ENCODE data around the gene MAD2L2.

The MAD2L2 gene

DNA sequence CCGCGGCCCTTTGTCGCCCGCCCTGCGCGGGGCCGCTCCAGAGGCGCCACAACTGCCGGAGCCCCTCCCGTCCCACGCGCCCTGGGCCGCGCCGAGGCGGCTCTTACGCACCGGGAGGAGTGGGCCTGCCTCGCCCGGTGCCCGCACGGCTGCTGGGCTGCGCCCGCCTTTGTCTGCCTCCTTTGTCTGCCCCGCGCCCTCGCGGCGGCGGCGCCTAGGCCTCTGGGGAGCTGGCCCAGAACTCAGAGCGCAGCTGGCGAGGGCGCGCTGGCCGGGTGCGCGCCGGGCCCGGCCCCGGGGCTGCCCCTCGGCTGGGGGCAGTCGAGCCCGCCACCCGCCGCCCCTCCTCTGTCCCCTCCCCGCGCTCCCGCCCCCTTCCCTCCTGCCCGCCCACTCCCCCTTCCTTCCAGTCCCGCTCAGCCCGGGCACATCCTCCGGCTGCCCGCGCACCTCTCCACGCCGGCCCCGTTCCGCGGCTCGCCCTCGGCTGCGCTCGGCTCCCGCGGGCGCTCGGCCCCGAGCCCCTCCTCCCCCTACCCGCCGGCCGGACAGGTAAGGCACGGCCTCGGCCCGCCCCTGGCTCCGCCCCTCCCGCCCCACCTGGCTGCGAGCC is 10.5 kb upstream of the MAD2L2 start, which contains the start of gene DRAXIN:
DRAXIN (plus strand) TSS at position 409 of the 613 bp plus-strand sequence. CDS start 14,549 bp downstream, outside the sequence.
- Histone ChIP-seq H3K9ac (no peak within 1 kb of the TSS), H3K36me3 (ENCODE audit: control insufficient read depth, insufficient read depth, low read length) (no peaks in the 10 kb centered on the region), H3K4me3 (ENCODE audit: low read depth, low read length) (peak within 1 kb of the TSS; percentile 11), H3K79me2 (no peaks in the 10 kb centered on the region), H3K9me3 (ENCODE audit: control insufficient read depth, low read length) (no peaks in the 10 kb centered on the region), H3K4me1 (no peaks in the 10 kb centered on the region), H3K4me2 (ENCODE audit: low read length) (peak within 1 kb of the TSS; percentile 25), H3K27ac (no peak within 1 kb of the TSS), H3K27me3 (ENCODE audit: control insufficient read depth, insufficient read depth, low read length) (no peaks in the 10 kb centered on the region), H2AFZ (no peak within 1 kb of the TSS)
- TF ChIP-seq, protein P1, sequence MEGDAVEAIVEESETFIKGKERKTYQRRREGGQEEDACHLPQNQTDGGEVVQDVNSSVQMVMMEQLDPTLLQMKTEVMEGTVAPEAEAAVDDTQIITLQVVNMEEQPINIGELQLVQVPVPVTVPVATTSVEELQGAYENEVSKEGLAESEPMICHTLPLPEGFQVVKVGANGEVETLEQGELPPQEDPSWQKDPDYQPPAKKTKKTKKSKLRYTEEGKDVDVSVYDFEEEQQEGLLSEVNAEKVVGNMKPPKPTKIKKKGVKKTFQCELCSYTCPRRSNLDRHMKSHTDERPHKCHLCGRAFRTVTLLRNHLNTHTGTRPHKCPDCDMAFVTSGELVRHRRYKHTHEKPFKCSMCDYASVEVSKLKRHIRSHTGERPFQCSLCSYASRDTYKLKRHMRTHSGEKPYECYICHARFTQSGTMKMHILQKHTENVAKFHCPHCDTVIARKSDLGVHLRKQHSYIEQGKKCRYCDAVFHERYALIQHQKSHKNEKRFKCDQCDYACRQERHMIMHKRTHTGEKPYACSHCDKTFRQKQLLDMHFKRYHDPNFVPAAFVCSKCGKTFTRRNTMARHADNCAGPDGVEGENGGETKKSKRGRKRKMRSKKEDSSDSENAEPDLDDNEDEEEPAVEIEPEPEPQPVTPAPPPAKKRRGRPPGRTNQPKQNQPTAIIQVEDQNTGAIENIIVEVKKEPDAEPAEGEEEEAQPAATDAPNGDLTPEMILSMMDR (IDR thresholded peaks at IDR 0.05), result no peak

DNA sequence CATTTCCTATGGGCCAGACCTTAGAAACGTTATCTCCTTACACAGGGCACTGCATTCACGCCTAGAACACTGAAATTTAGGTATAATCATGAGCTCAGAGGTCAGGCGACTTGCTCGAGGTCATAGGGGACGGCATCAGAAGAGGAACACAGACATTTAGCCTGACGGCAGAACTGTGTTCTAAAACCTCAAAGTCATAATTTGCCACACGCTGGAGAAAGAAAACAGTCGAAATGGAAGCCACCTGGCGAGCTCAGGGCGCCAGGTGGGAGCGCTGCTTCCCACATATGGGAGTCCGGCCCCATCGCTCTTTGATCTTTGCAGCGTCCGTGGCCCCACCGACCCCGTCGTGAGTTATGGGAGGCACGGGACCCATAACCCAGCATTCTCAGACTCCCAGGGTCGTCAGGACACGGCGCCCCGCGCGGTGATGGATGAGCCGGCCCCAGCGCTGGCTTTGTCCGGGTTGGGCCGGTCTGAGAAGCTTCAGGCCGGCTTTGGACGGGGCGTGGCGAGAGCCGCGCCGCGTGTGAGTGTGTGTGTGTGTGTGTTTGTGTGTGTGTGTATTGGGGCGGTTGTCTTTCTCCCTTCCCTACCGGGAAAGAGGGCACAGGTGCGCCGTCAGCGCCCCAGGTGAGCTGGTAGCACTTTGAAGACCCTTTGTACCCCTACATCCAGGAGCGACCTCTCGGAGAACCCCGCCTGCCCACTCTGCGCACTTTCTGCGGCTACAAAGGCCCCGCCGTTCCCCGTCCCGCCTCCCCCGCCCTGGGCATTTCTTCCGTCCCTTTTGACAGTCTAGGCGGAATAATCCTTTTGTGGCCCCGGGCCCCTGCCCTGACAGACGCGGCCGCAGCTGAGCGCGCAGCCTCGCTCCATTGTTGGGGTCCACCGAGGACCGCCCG is 9.7 kb upstream of the MAD2L2 start:
- Histone ChIP-seq H3K9ac (no peak overlapping the region), H3K4me1 (no peaks in the 10 kb centered on the region), H3K27ac (no peak overlapping the region), H3K36me3 (ENCODE audit: control insufficient read depth, insufficient read depth, low read length) (no peaks in the 10 kb centered on the region), H3K27me3 (ENCODE audit: control insufficient read depth, insufficient read depth, low read length) (no peaks in the 10 kb centered on the region), H3K4me2 (ENCODE audit: low read length) (peak overlapping the region; percentile 25), H3K4me3 (ENCODE audit: low read depth, low read length) (peak overlapping the region; percentile 11), H2AFZ (no peak overlapping the region), H3K9me3 (ENCODE audit: control insufficient read depth, low read length) (no peaks in the 10 kb centered on the region), H3K79me2 (no peaks in the 10 kb centered on the region)
- TF ChIP-seq, protein P1 (IDR thresholded peaks at IDR 0.05), result no peak

DNA sequence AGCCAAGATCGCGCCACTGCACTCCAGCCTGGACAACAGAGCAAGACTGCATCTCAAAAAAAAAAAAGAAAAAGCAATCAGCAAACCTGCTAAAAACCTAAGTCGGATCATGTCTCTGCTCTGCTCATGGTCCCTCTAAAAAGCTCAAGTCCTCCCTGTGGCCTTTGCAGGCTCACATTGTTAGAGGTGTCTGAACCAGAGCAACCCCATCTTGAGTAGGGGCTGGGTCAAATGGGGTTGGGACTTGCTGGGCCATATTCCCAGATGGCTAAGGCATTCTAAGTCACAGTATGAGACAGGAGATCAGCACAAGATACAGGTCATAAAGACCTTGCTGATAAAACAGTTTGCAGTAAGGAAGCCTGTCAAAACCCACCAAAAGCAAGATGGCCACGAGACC is 7.6 kb upstream of the MAD2L2 start:
- no peak overlapping the region for H3K4me3 ChIP-seq (ENCODE audit: low read depth, low read length)
- TF ChIP-seq, protein P1 (IDR thresholded peaks at IDR 0.05), result no peak
- no peak overlapping the region for H3K9ac ChIP-seq
- H3K4me1 ChIP-seq, result no peaks in the 10 kb centered on the region
- H3K79me2 ChIP-seq, result no peaks in the 10 kb centered on the region
- no peaks in the 10 kb centered on the region for H3K9me3 ChIP-seq (ENCODE audit: control insufficient read depth, low read length)
- no peak overlapping the region for H3K4me2 ChIP-seq (ENCODE audit: low read length)
- no peaks in the 10 kb centered on the region for H3K27me3 ChIP-seq (ENCODE audit: control insufficient read depth, insufficient read depth, low read length)
- no peak overlapping the region for H2AFZ ChIP-seq
- H3K36me3 ChIP-seq (ENCODE audit: control insufficient read depth, insufficient read depth, low read length), result no peaks in the 10 kb centered on the region
- H3K27ac ChIP-seq, result no peak overlapping the region

DNA sequence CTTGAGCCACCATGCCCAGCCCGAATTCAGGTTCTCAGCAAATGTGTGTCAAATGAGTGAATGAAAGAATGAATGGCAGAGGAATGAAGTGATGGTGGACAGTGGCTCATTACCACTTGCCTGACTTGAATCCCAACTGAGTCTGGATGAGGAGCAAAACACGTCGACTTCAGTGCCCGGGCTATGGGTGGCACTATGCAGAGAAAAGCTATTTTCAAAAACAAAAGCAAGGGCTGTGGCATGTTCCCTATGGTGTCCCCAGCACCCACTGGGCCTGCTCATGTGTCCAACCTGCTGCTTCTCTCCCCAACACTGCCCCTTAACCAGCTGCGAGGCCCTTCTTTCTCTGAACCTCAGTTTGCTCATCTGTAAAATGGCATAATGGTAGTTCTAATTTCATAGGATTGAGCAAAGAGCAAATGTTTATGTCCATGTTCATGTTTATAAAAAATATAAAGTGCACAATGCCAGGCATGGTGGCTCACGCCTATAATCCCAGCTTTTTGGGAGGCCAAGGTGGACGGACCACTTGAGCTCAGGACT is 4.3 kb upstream of the MAD2L2 start:
- Histone ChIP-seq H3K4me1 (no peaks in the 10 kb centered on the region), H3K9me3 (ENCODE audit: control insufficient read depth, low read length) (no peaks in the 10 kb centered on the region), H3K79me2 (no peaks in the 10 kb centered on the region), H3K27ac (no peak overlapping the region), H2AFZ (no peak overlapping the region), H3K27me3 (ENCODE audit: control insufficient read depth, insufficient read depth, low read length) (no peaks in the 10 kb centered on the region), H3K4me3 (ENCODE audit: low read depth, low read length) (no peak overlapping the region), H3K4me2 (ENCODE audit: low read length) (no peak overlapping the region), H3K36me3 (ENCODE audit: control insufficient read depth, insufficient read depth, low read length) (no peaks in the 10 kb centered on the region), H3K9ac (no peak overlapping the region)
- TF ChIP-seq, protein P1 (IDR thresholded peaks at IDR 0.05), result no peak

Measured in parathyroid adenoma (tissue), 2 donors.